ENCODE results near the gene SLC35B4.

DNA sequence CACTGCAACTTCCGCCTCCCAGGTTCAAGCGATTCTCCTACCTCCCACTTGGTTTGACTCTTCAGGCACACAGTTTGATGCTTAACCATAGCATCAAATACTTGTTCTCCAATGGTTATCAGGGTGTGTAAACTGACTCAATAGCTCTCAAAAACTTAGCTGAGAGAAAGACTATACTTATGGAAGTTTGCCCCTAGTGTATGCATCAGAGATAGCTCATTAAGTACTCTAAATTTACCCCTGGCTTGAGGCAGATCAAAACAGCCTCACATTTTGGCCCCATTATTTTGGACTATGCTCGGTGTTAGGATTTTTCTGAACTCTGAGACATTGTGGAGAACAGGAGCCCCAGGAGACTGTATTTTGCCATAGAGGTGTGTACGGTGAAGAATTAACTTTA lies 40.8 kb upstream of the SLC35B4 start:
- TF ChIP-seq EZH2 (IDR thresholded peaks at IDR 0.05; ENCODE audit: insufficient read depth, poor library complexity, severe bottlenecking) = no peak
- TF ChIP-seq EZH2phosphoT487 (IDR thresholded peaks at IDR 0.05; ENCODE audit: insufficient read depth, low read depth) = no peak

Data from GM23248 (cell line).